T-helper 17 cell (primary cell): Measurements from ENCODE around the gene KDSR. TPM values are rescaled to one million over a fixed set of nuclear protein-coding genes. Genes with fewer than 3 reads are reported as not detected.

Source experiments
- ATAC-seq: fragments of 150-1000 bp; cut with Tn5 transposase; 2 replicates; pipeline ENCODE4 v1.10.0; 2021; ENCODE audit warnings: mild to moderate bottlenecking, moderate library complexity
- DNase-seq, 3 donors: peaks; one replicate each; pipeline versions ENCODE4 v3.0.0 to v3.0.0-alpha.2; 2020 to 2021
- H3K9me3 ChIP-seq: one replicate; pipeline ENCODE4 v1.7.0; 2013; ENCODE audit warnings: low read length, mild to moderate bottlenecking; ENCODE audit not compliant: control insufficient read depth, poor library complexity, severe bottlenecking
- H3K27ac Mint-ChIP-seq: one replicate; pipeline ENCODE4 v1.8.0; 2022; ENCODE audit warnings: mild to moderate bottlenecking, moderate library complexity, mixed read lengths
- H3K27me3 Mint-ChIP-seq: one replicate; pipeline ENCODE4 v1.8.0; 2022; ENCODE audit warnings: mixed read lengths
- H3K36me3 Mint-ChIP-seq: one replicate; pipeline ENCODE4 v1.8.0; 2022; ENCODE audit warnings: low read depth, mixed read lengths
- H3K4me1 Mint-ChIP-seq: one replicate; pipeline ENCODE4 v1.8.0; 2022; ENCODE audit warnings: mild to moderate bottlenecking, mixed read lengths
- H3K4me3 Mint-ChIP-seq: one replicate; pipeline ENCODE4 v1.8.0; 2022; ENCODE audit warnings: mild to moderate bottlenecking, moderate library complexity, mixed read lengths
- total RNA-seq, 4 donors: library from RNA in 2 of 4; stranded (reverse) in 2 of 4; gene quantifications; one replicate each; pipeline ENCODE4 v1.2.3 and lab custom pipeline; 2022 to 2026

Gene KDSR
- total RNA-seq, 2 donors from 2014 or later = 55.2 to 71.2 TPM

- Mint-ChIP-seq H3K27me3 (no peaks in the 10 kb centered on the region), H3K36me3 (peaks cover 6% of the 10 kb centered on the region), H3K4me1 (peaks cover 55% of the 10 kb centered on the region), H3K4me3 (no peak overlapping the region), H3K27ac (no peak overlapping the region)
- DNase-seq (no peak), ATAC-seq (no peak)
- H3K9me3 ChIP-seq = no peaks in the 10 kb centered on the region
These were observed 78.7 kb downstream of the KDSR start for GRCh38 chr18:63288311-63288710.

GRCh38 chr18:63287691-63288220, 79.2 kb downstream of the KDSR start:
- H3K4me1 Mint-ChIP-seq = peaks cover 49% of the 10 kb centered on the region
- H3K9me3 ChIP-seq = no peaks in the 10 kb centered on the region
- no peaks in the 10 kb centered on the region for H3K27me3 Mint-ChIP-seq
- H3K4me3 Mint-ChIP-seq = no peak overlapping the region
- no peak for ATAC-seq
- peaks cover 4% of the 10 kb centered on the region for H3K36me3 Mint-ChIP-seq
- no peak for DNase-seq
- H3K27ac Mint-ChIP-seq = no peak overlapping the region

GRCh38 chr18:63286926-63287325, 80.1 kb downstream of the KDSR start:
- H3K36me3 Mint-ChIP-seq = peaks cover 4% of the 10 kb centered on the region
- H3K4me3 Mint-ChIP-seq = no peak overlapping the region
- ATAC-seq (no peak), DNase-seq (no peak)
- peaks cover 44% of the 10 kb centered on the region for H3K4me1 Mint-ChIP-seq
- no peaks in the 10 kb centered on the region for H3K9me3 ChIP-seq
- H3K27me3 Mint-ChIP-seq = no peaks in the 10 kb centered on the region
- no peak overlapping the region for H3K27ac Mint-ChIP-seq

GRCh38 chr18:63284827-63285733, 81.9 kb downstream of the KDSR start:
- Mint-ChIP-seq H3K27me3 (no peaks in the 10 kb centered on the region), H3K4me1 (peaks cover 37% of the 10 kb centered on the region), H3K27ac (no peak overlapping the region), H3K4me3 (peak overlapping the region; percentile 61), H3K36me3 (peaks cover 7% of the 10 kb centered on the region)
- DNase-seq (no peak), ATAC-seq (peak; percentile 67)
- no peaks in the 10 kb centered on the region for H3K9me3 ChIP-seq

GRCh38 chr18:63284173-63284799, 82.7 kb downstream of the KDSR start:
- H3K27ac Mint-ChIP-seq = no peak overlapping the region
- H3K9me3 ChIP-seq = no peaks in the 10 kb centered on the region
- DNase-seq (no peak), ATAC-seq (no peak)
- peaks cover 10% of the 10 kb centered on the region for H3K36me3 Mint-ChIP-seq
- H3K27me3 Mint-ChIP-seq = no peaks in the 10 kb centered on the region
- H3K4me3 Mint-ChIP-seq = peak overlapping the region; percentile 32
- H3K4me1 Mint-ChIP-seq = peaks cover 37% of the 10 kb centered on the region

GRCh38 chr18:63283305-63284094, 83.5 kb downstream of the KDSR start:
- H3K9me3 ChIP-seq = no peaks in the 10 kb centered on the region
- DNase-seq (no peak), ATAC-seq (no peak)
- Mint-ChIP-seq H3K4me3 (no peak overlapping the region), H3K4me1 (peaks cover 43% of the 10 kb centered on the region), H3K27ac (peak overlapping the region; percentile 39), H3K36me3 (peaks cover 14% of the 10 kb centered on the region), H3K27me3 (no peaks in the 10 kb centered on the region)

GRCh38 chr18:63282793-63283192, 84.2 kb downstream of the KDSR start:
- no peak overlapping the region for H3K4me3 Mint-ChIP-seq
- DNase-seq (no peak), ATAC-seq (no peak)
- peaks cover 46% of the 10 kb centered on the region for H3K4me1 Mint-ChIP-seq
- H3K27ac Mint-ChIP-seq = no peak overlapping the region
- H3K9me3 ChIP-seq = no peaks in the 10 kb centered on the region
- H3K36me3 Mint-ChIP-seq = peaks cover 15% of the 10 kb centered on the region
- H3K27me3 Mint-ChIP-seq = no peaks in the 10 kb centered on the region

Other genes starting within 250 kb of the KDSR start
- gene BCL2, start 47.4 kb downstream of the KDSR start, total RNA-seq = 100 to 1,000 TPM; 134 to 136 TPM
- 10 to 100 TPM; 61.3 to 78.7 TPM for gene VPS4B, start 55.3 kb upstream of the KDSR start, total RNA-seq
- gene SERPINB5, start 109.8 kb upstream of the KDSR start, total RNA-seq = not detected
- not detected for gene SERPINB12, start 175.2 kb upstream of the KDSR start, total RNA-seq
- gene SERPINB13, start 220.1 kb upstream of the KDSR start, total RNA-seq = not detected